ENCODE data around the gene KLC4. TPM values are rescaled to one million over a fixed set of nuclear protein-coding genes. Genes with fewer than 3 reads are reported as not detected.
A peak's percentile ranks its signal among the peaks of the same experiment; 100 is the strongest.

KLC4 gene
- total RNA-seq, 3 donors from 2014 or later (not counting 1 experiment from before 2014, with no cell fraction given): 35.9 to 39.4 (median 37.4) TPM

GRCh38 chr6:43016176-43016942 lies 43.1 kb upstream of the KLC4 start:
- no peaks in the 10 kb centered on the region for H3K9me3 Mint-ChIP-seq
- WGBS (ENCODE audit: insufficient coverage): 86% methylated on average over 6 of the region's 7 CpGs
- no peaks in the 10 kb centered on the region for H3K9me3 ChIP-seq (ENCODE audit: control insufficient read depth, insufficient read depth, low read length)
- no peak overlapping the region for H3K27ac ChIP-seq (ENCODE audit: low read length)
- TF ChIP-seq, protein P1, sequence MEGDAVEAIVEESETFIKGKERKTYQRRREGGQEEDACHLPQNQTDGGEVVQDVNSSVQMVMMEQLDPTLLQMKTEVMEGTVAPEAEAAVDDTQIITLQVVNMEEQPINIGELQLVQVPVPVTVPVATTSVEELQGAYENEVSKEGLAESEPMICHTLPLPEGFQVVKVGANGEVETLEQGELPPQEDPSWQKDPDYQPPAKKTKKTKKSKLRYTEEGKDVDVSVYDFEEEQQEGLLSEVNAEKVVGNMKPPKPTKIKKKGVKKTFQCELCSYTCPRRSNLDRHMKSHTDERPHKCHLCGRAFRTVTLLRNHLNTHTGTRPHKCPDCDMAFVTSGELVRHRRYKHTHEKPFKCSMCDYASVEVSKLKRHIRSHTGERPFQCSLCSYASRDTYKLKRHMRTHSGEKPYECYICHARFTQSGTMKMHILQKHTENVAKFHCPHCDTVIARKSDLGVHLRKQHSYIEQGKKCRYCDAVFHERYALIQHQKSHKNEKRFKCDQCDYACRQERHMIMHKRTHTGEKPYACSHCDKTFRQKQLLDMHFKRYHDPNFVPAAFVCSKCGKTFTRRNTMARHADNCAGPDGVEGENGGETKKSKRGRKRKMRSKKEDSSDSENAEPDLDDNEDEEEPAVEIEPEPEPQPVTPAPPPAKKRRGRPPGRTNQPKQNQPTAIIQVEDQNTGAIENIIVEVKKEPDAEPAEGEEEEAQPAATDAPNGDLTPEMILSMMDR (IDR thresholded peaks at IDR 0.05): no peak
- no peaks in the 10 kb centered on the region for H3K27me3 ChIP-seq (ENCODE audit: control insufficient read depth, insufficient read depth, low read length)
- no peak overlapping the region for H3K4me3 ChIP-seq (ENCODE audit: low read length)
- DNase-seq: no peak
- intact Hi-C loops (cut with micrococcal nuclease): no loop called here
- peaks cover 50% of the 10 kb centered on the region for H3K4me1 ChIP-seq (ENCODE audit: control insufficient read depth, insufficient read depth, low read length)
- peak overlapping the region; percentile 65 for H3K4me3 Mint-ChIP-seq
- H3K36me3 Mint-ChIP-seq: peaks cover 7% of the 10 kb centered on the region
- no peaks in the 10 kb centered on the region for H3K27me3 Mint-ChIP-seq (ENCODE audit: low read depth in 2 of 2)
- no peak for ATAC-seq
- H3K36me3 ChIP-seq (ENCODE audit: control insufficient read depth, insufficient read depth, low read length): peaks cover 25% of the 10 kb centered on the region
- peaks cover 38 to 62% of the 10 kb centered on the region in 2 donors for H3K4me1 Mint-ChIP-seq
- peak overlapping the region; percentile 38 to 40 for H3K27ac Mint-ChIP-seq

DNA sequence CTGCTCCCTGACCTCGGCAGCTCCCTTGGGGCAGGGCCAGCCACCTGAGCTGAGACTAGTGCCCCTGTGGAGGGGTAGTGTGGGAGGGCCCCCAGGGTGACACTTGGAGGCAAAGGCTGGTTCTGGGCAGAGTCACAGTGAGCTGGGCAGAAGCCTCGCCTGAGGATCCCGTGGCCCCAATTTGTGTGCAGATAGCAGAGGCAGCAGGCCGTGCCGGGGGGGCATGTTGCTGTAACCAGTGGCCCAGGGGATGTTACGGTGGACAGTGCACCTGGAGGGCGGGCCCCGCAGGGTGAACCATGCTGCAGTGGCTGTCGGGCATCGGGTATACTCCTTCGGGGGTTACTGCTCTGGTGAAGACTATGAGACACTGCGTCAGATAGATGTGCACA lies 42.5 kb upstream of the KLC4 start:
- TF ChIP-seq, protein P1 (IDR thresholded peaks at IDR 0.05): no peak
- Mint-ChIP-seq H3K27me3 (ENCODE audit: low read depth in 2 of 2) (no peaks in the 10 kb centered on the region), H3K4me1 (peaks cover 38 to 61% of the 10 kb centered on the region in 2 donors), H3K4me3 (no peak overlapping the region), H3K9me3 (no peaks in the 10 kb centered on the region), H3K27ac (no peak overlapping the region), H3K36me3 (peaks cover 7% of the 10 kb centered on the region)
- WGBS (ENCODE audit: insufficient coverage): 96% methylated on average over 12 of the region's 12 CpGs
- no peaks in the 10 kb centered on the region for H3K9me3 ChIP-seq (ENCODE audit: control insufficient read depth, insufficient read depth, low read length)
- no peaks in the 10 kb centered on the region for H3K27me3 ChIP-seq (ENCODE audit: control insufficient read depth, insufficient read depth, low read length)
- no peak for ATAC-seq
- H3K27ac ChIP-seq (ENCODE audit: low read length): no peak overlapping the region
- no peak overlapping the region for H3K4me3 ChIP-seq (ENCODE audit: low read length)
- H3K36me3 ChIP-seq (ENCODE audit: control insufficient read depth, insufficient read depth, low read length): peaks cover 20% of the 10 kb centered on the region
- intact Hi-C loops (cut with micrococcal nuclease): no loop called here
- peaks cover 49% of the 10 kb centered on the region for H3K4me1 ChIP-seq (ENCODE audit: control insufficient read depth, insufficient read depth, low read length)
- no peak for DNase-seq

DNA sequence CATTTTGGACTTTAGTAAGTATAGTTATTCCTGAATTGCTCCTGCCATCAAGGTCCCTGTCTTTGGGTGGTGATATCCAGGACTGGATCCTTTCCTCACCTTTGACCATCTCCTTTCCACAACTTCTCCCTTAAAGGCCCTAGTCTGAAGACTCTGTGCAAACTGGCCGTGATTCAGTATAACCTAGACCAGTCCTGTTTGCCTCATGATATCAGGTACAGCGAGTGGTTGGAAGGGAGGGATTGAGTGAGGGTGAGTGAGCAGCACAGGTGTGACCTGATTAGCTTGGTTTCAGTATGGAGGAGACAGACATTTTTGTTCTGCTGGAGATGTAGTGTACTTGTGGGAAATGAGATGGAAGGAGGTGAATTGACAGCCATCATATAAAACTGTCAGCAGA lies 40.3 kb upstream of the KLC4 start:
- Mint-ChIP-seq H3K36me3 (peaks cover 7% of the 10 kb centered on the region), H3K4me3 (peak overlapping the region; percentile 62), H3K27me3 (ENCODE audit: low read depth in 2 of 2) (no peaks in the 10 kb centered on the region), H3K4me1 (peaks cover 31 to 48% of the 10 kb centered on the region in 2 donors), H3K9me3 (no peaks in the 10 kb centered on the region), H3K27ac (no peak overlapping the region)
- DNase-seq (no peak), ATAC-seq (no peak)
- intact Hi-C loops (cut with micrococcal nuclease): no loop called here
- no peak overlapping the region for H3K4me3 ChIP-seq (ENCODE audit: low read length)
- H3K27ac ChIP-seq (ENCODE audit: low read length): no peak overlapping the region
- H3K4me1 ChIP-seq (ENCODE audit: control insufficient read depth, insufficient read depth, low read length): peaks cover 48% of the 10 kb centered on the region
- TF ChIP-seq, protein P1 (IDR thresholded peaks at IDR 0.05): no peak
- 86% methylated on average over 2 of the region's 2 CpGs for WGBS (ENCODE audit: insufficient coverage)
- no peaks in the 10 kb centered on the region for H3K27me3 ChIP-seq (ENCODE audit: control insufficient read depth, insufficient read depth, low read length)
- peaks cover 18% of the 10 kb centered on the region for H3K36me3 ChIP-seq (ENCODE audit: control insufficient read depth, insufficient read depth, low read length)
- H3K9me3 ChIP-seq (ENCODE audit: control insufficient read depth, insufficient read depth, low read length): no peaks in the 10 kb centered on the region
